Stimulated activated CD4-positive, alpha-beta T cell treated with anti-CD3 and anti-CD28 coated beads, Interleukin-1b, Interleukin-23, amount 100 ng/mL, for 4 hours (primary cell): Measurements from ENCODE around the gene LAMTOR2.
"Not testable (repeated sequence)": the region's sequence is repeated elsewhere in the genome, so short reads cannot be mapped to it uniquely, and the experiment has no call there.

Experiments used
- DNase-seq, 2 donors: peaks; one replicate each; pipeline ENCODE4 v3.0.0-alpha.2; 2020; ENCODE audit warnings: low read depth in 2 of 2

The LAMTOR2 gene

GRCh38 chr1:156054500-156055280 lies at the start of gene LAMTOR2:
LAMTOR2 (plus strand) TSS chr1:156054782; CDS start chr1:156054890, 108 bp downstream.
- DNase-seq: peak; percentile 93 to 95

DNA sequence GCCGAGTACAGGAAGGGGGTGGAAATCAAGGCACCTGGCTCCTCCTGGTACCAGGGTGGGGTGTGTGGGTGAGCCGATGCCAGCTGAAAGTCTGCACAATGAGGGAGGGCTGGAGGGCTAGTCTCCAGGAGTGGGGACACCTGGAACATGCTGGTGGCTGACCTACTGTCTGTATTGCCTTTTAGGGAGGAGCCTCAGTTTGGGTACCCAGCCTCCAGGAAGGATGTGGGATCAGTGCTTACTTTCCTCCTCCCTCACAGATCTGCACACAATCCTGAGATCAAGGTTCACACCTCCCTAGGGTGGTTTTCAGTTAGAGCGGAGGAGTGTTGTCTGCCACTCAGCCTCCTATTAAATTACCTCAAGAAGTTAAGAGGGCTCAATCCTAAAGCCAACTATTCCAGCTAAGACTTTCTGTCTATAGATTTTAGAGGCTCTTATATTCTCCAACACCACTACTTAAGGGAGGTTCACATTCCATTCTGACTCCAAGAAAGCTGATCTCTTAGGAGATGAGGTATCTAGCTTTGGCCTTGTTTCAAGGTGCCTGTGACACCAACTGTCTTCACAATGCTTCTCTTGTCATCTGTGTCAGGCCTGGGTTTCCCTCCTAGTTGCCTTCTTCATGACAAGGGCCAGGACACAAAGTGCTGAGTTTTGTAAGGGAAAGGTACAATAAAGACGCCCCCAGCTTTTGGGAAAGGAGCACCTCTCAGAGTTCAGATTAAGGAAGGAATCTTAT lies 49.6 kb upstream of the LAMTOR2 start:
- DNase-seq: no peak

DNA sequence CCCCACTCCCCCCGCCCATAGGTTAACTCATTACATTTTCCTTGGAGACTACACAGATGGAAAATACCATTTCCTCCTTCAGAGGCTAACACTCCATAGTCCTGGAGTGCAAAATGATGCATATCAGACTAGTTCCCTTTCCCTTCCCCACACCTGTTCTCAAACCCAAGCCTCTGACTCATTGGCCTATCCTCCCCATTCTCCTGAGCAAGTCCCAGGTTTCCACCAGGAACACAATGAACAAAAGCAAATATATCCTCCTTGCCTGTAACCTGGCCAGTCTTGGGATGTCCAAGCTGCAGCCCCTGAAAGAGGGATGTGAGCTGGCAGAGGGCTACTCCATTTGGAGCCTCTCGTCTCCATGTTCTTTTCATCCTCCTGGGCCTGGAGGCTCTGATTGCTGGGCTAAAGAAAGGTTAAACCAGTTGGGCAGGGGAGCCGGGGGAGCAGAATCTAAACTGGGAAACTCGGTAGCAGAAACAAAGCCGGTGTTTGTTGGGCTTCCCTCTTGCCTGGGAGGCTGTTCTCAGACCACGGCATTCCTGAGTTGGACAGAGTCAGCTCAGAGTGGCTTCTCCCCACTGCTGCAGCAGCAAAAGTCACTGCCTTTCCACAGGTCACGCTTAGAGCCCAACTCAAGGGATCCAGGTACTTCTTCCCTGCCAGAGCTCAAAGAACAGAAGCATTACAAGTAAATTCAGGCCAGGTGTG lies 47.8 kb upstream of the LAMTOR2 start:
- DNase-seq: no peak

DNA sequence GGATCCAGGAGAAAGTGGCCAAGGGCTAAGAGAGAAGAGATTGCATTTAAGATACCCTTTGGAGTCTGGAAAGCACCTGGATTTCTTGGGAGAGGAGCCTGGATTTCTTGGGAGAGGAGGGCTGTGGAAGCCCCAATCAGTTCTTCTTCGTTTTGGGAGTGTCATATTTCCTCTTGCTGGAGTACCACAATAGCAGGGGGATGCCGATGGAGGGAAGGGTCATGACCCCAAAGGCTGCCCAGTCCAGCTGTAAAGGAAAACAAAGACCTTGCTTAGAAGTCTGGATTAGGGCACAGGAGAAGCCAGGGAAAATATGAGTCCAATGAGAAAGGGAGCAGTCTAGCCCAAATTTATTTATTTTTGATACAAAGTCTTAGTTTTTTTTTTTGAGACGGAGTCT lies 45.2 kb upstream of the LAMTOR2 start:
- no peak for DNase-seq

GRCh38 chr1:156012051-156012817 lies 42.3 kb upstream of the LAMTOR2 start:
- DNase-seq: no peak

DNA sequence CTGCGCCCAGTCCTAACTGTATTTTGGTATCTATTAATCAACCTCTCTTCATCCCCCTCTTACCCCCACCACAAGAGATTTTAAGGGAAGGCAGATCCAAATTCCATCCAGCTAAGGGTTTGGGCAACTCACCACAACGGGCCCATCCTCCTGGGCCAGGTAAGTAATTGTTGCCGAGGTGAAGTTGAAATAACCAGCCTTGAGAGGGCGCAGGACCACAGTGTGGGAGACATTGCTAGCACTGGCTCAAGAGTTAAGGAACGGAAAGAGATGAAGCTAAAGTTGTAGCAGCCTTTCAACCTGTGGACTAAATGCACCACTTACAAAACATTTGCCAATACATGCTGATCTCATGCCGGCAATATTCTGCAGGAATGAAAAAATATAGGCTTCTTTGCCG lies 39.8 kb upstream of the LAMTOR2 start:
- DNase-seq: no peak

DNA sequence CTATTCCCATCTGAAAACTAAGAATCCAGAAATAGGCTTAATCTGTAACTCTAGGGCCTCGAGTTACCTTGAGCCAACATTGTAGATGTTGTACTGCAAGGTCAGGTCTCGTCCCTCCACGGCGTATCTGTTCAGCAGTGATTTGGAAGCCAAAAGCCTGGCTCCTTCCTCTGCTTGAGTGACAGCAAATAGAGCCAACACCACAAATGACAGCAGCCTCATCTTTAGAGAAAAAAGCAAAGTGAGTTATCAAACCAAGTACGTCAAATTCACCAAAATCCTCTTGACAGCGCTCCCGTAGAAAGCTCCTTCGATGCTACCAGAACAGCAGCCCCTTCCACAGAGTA lies 34.7 kb upstream of the LAMTOR2 start:
- no peak for DNase-seq

GRCh38 chr1:156020293-156021092 lies 34.1 kb upstream of the LAMTOR2 start, which contains the start of gene SSR2:
SSR2 (minus strand) TSS chr1:156020951; CDS start chr1:156020167, 784 bp downstream.
- DNase-seq: peak; percentile 61 to 67

- DNase-seq: no peak
Measured at GRCh38 chr1:156021093-156021428, 33.5 kb upstream of the LAMTOR2 start.

- DNase-seq: no peak
Measured at GRCh38 chr1:156021954-156022353, 32.6 kb upstream of the LAMTOR2 start.

- no peak for DNase-seq
Measured at GRCh38 chr1:156024801-156025200, 29.8 kb upstream of the LAMTOR2 start.

GRCh38 chr1:156025876-156026275 lies 28.7 kb upstream of the LAMTOR2 start:
- peak in 1 of 2 donors; percentile 15 for DNase-seq

DNA sequence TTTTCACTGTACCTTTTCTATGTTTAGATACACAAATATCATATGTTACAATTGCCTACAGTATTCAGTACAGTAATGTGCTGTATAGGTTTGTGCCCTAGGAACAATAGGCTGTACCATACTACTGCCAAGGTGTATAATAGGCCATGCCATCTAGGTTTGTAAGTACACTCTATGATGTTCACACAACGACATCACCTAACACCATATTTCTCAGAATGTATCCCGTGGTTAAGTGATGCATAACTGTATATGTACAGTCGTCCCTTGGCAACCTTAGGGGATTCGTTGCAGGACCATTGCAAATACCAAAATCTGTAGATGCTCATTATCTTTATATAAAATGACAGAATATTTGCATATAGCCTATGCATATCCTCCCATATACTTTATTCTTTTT lies 28.0 kb upstream of the LAMTOR2 start:
- DNase-seq: no peak

GRCh38 chr1:156033011-156033410 lies 21.6 kb upstream of the LAMTOR2 start:
- DNase-seq: no peak

- not testable (repeated sequence) for DNase-seq
Measured at GRCh38 chr1:156034991-156035390, 19.6 kb upstream of the LAMTOR2 start.

- no peak for DNase-seq
Measured at GRCh38 chr1:156042828-156043227, 11.8 kb upstream of the LAMTOR2 start.

DNA sequence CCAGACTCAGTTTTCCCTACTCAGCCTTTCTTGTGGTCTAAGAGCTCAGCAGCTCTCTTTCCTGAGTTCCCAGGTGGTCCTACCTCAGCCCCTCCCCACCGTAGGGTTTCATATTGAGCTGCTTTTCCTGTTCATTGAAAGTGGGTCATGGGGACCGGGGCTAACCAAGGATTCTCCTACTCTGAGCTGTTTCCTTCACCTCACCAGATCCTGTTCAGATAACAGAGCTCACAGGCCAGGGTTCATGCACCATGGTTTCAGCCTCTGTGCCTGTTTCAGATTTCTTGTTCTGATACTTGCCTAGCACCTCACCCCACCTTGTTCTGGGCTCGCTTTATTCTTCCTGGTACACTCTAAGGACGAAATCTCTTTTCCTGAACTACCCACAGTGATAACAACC lies 9.5 kb upstream of the LAMTOR2 start:
- DNase-seq: no peak

DNA sequence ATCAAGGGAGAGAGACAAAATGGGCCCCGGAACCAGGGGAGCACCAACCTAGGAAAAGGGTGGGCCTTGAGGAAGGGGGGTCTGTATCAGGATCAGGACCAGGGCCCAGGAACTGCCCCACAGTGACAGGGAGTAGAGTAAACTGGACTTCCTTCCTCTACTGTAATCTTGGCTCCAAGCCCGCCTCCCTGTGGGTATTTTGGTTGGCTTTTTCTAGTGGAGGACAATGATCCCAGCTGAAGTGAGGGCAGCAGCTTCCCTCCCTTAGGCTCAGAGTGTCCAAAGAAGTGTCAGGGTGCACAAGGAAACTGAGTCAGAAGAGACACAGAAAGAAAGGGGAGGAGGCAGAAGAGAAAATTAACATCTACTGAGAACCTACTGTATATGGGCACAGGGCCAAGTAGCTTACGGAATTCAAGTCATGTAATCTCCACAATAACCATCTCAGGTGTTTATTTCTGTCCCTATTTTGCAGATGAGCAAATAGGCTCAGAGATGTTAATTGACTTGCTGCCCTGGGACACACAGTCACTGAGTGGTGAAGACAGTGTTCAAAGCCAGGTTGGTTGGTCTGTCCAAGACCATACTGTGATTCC lies 5.8 kb upstream of the LAMTOR2 start:
- no peak for DNase-seq

DNA sequence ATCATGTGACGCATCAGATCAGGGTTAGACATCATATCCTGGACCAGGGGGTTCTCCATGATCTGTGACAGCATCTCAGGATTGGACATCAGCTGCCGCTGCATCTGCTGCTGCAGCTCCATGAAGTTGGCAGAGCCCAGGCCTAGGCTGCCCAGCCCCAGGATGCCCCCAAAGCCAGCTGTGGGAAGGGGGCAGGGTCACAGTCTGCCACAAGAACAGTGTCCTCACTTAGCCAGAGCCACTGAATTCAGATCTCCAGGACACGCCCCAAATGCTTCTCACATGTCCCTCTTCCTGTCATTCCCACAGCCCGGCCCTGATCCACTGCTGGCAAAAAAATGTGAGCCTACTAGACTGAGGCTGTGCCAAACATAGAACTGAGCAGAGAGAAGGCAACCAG lies 4.2 kb upstream of the LAMTOR2 start:
- no peak for DNase-seq

GRCh38 chr1:156051011-156051725 lies 3.4 kb upstream of the LAMTOR2 start:
- DNase-seq: no peak
